ENCODE results near the gene SERINC5. TPM values are rescaled to one million over a fixed set of nuclear protein-coding genes. Genes with fewer than 3 reads are reported as not detected.

The SERINC5 gene
- polyA plus RNA-seq, 3 donors, result 5.0 to 35.9 (median 7.3) TPM

- intact Hi-C loops (cut with micrococcal nuclease), result no loop called here
- no peaks in the 10 kb centered on the region for H3K9me3 ChIP-seq (replicated peaks in 1 of 2; ENCODE audit: control insufficient read depth in 1 of 2, insufficient read depth in 1 of 2, low read length in 2 of 2)
- H3K79me2 ChIP-seq (ENCODE audit: insufficient read depth, low read length), result no peaks in the 10 kb centered on the region
- no peak overlapping the region for H3K4me3 Mint-ChIP-seq
- no peak overlapping the region for H3K9ac ChIP-seq (ENCODE audit: insufficient read depth, low read length, poor library complexity, severe bottlenecking)
- H3K27ac ChIP-seq (ENCODE audit: low read depth in 1 of 2, low read length in 2 of 2), result no peak overlapping the region
- no peaks in the 10 kb centered on the region for H3K36me3 Mint-ChIP-seq
- H3K4me1 Mint-ChIP-seq, result no peaks in the 10 kb centered on the region
- no peak for DNase-seq
- H2AFZ ChIP-seq (ENCODE audit: insufficient read depth, low read depth, low read length, poor library complexity, severe bottlenecking), result no peak overlapping the region
- no peak overlapping the region for H3K4me3 ChIP-seq (replicated peaks in 1 of 3; ENCODE audit: low read depth in 2 of 3, low read length in 3 of 3)
- TF ChIP-seq CTCF (IDR thresholded peaks at IDR 0.05), result no peak
- WGBS (ENCODE audit: insufficient coverage), result 90% methylated on average over 3 of the region's 8 CpGs
- no peaks in the 10 kb centered on the region for H3K36me3 ChIP-seq (replicated peaks in 1 of 2; ENCODE audit: control insufficient read depth in 1 of 2, insufficient read depth in 2 of 2, low read length in 2 of 2)
- H3K4me1 ChIP-seq (ENCODE audit: control insufficient read depth in 1 of 2, insufficient read depth in 2 of 2, low read length in 2 of 2), result no peaks in the 10 kb centered on the region
- H3K27ac Mint-ChIP-seq, result no peak overlapping the region
- H3K27me3 Mint-ChIP-seq (ENCODE audit: low read depth in 3 of 3), result peaks cover 0 to 4% (median 3%) of the 10 kb centered on the region in 3 donors
- H3K27me3 ChIP-seq (ENCODE audit: control insufficient read depth in 2 of 2, insufficient read depth in 2 of 2, low read length in 2 of 2), result no peaks in the 10 kb centered on the region
- peaks cover 0 to 3% (median 0%) of the 10 kb centered on the region in 7 donors for H3K9me3 Mint-ChIP-seq
- H3K4me2 ChIP-seq (replicated peaks; ENCODE audit: extremely low read depth, low read length, poor library complexity, severe bottlenecking), result no peak overlapping the region
- no peaks in the 10 kb centered on the region for H4K20me1 ChIP-seq (ENCODE audit: insufficient read depth, low read length)
Observed at GRCh38 chr5:80291761-80292160, 35.9 kb upstream of the SERINC5 start.

- TF ChIP-seq CTCF (IDR thresholded peaks at IDR 0.05), result no peak
- H2AFZ ChIP-seq (ENCODE audit: insufficient read depth, low read depth, low read length, poor library complexity, severe bottlenecking), result no peak overlapping the region
- no peak overlapping the region for H3K9ac ChIP-seq (ENCODE audit: insufficient read depth, low read length, poor library complexity, severe bottlenecking)
- H3K27me3 ChIP-seq (ENCODE audit: control insufficient read depth in 2 of 2, insufficient read depth in 2 of 2, low read length in 2 of 2), result no peaks in the 10 kb centered on the region
- Mint-ChIP-seq H3K36me3 (no peaks in the 10 kb centered on the region), H3K4me1 (peaks cover 6% of the 10 kb centered on the region), H3K27ac (no peak overlapping the region), H3K4me3 (no peak overlapping the region), H3K27me3 (ENCODE audit: low read depth in 3 of 3) (peaks cover 1 to 2% (median 1%) of the 10 kb centered on the region in 3 donors), H3K9me3 (peaks cover 0 to 4% (median 0%) of the 10 kb centered on the region in 7 donors)
- H3K4me3 ChIP-seq (replicated peaks in 1 of 3; ENCODE audit: low read depth in 2 of 3, low read length in 3 of 3), result no peak overlapping the region
- no peaks in the 10 kb centered on the region for H4K20me1 ChIP-seq (ENCODE audit: insufficient read depth, low read length)
- no peak overlapping the region for H3K27ac ChIP-seq (ENCODE audit: low read depth in 1 of 2, low read length in 2 of 2)
- intact Hi-C loops (cut with micrococcal nuclease), result no loop called here
- DNase-seq, result no peak
- H3K36me3 ChIP-seq (replicated peaks in 1 of 2; ENCODE audit: control insufficient read depth in 1 of 2, insufficient read depth in 2 of 2, low read length in 2 of 2), result no peaks in the 10 kb centered on the region
- WGBS (ENCODE audit: insufficient coverage), result 88% methylated on average over 1 of the region's 2 CpGs
- H3K79me2 ChIP-seq (ENCODE audit: insufficient read depth, low read length), result no peaks in the 10 kb centered on the region
- no peak overlapping the region for H3K4me2 ChIP-seq (replicated peaks; ENCODE audit: extremely low read depth, low read length, poor library complexity, severe bottlenecking)
- H3K9me3 ChIP-seq (replicated peaks in 1 of 2; ENCODE audit: control insufficient read depth in 1 of 2, insufficient read depth in 1 of 2, low read length in 2 of 2), result no peaks in the 10 kb centered on the region
- H3K4me1 ChIP-seq (ENCODE audit: control insufficient read depth in 1 of 2, insufficient read depth in 2 of 2, low read length in 2 of 2), result no peaks in the 10 kb centered on the region
Observed at GRCh38 chr5:80289320-80289719, 33.5 kb upstream of the SERINC5 start.
